ENCODE data around the gene CTNNA2. TPM values are rescaled to one million over a fixed set of nuclear protein-coding genes. Genes with fewer than 3 reads are reported as not detected.

Gene CTNNA2
- total and polyA plus RNA-seq, 2 of the 8 experiments (the other 6 are each of a cell fraction or from before 2014, with no cell fraction given), result 3.9 to 9.0 TPM

GRCh38 chr2:80061881-80062280 is 549.0 kb downstream of the CTNNA2 start:
- CTCF ChIA-PET (ENCODE audit: partially characterized antibody), result interaction anchor here (1.4 kb wide), 1 partner anchor 177 kb away, joined by 4 read pairs; no protein-coding TSS in a partner anchor
- FAIRE-seq, result no peak
- no peak overlapping the region for H3K27ac ChIP-seq (ENCODE audit: low read depth, low read length)

More at GRCh38 chr2:80061881-80062280, 549.0 kb downstream of the CTNNA2 start:
- Histone ChIP-seq H3K14ac (ENCODE audit: insufficient read length) (no peak overlapping the region), H2BK20ac (ENCODE audit: low read length) (no peak overlapping the region), H3K27me3 (replicated peaks in 1 of 4; ENCODE audit: control insufficient read depth in 3 of 4, extremely low read depth in 1 of 4, insufficient read depth in 3 of 4, low read length in 3 of 4) (no peaks in the 10 kb centered on the region), H3K9ac (replicated peaks in 1 of 4; ENCODE audit: extremely low read depth in 1 of 4, low read depth in 3 of 4, low read length in 3 of 4) (no peak overlapping the region), H3K4me3 (ENCODE audit: extremely low read depth in 1 of 4, insufficient read depth in 2 of 4, low read depth in 3 of 4, low read length in 4 of 4) (no peak overlapping the region), H4K8ac (ENCODE audit: extremely low read depth, insufficient read depth, low read length) (no peak overlapping the region), H3K18ac (ENCODE audit: extremely low read depth, low read length) (no peak overlapping the region), H4K5ac (ENCODE audit: insufficient read length, low read depth, low read length) (no peak overlapping the region), H2BK15ac (ENCODE audit: low read length) (no peak overlapping the region), H2BK120ac (replicated peaks; ENCODE audit: low read depth, low read length) (no peak overlapping the region), H2AFZ (ENCODE audit: low read length) (no peak overlapping the region), H4K20me1 (replicated peaks in 1 of 2; ENCODE audit: control insufficient read depth in 1 of 2, insufficient read depth in 2 of 2, low read length in 2 of 2) (no peaks in the 10 kb centered on the region), H3K36me3 (ENCODE audit: control insufficient read depth in 2 of 4, insufficient read depth in 4 of 4, low read length in 3 of 4) (no peaks in the 10 kb centered on the region), H2AK5ac (ENCODE audit: low read depth, low read length) (no peak overlapping the region), H3K23ac (ENCODE audit: insufficient read length) (no peak overlapping the region), H3K79me2 (ENCODE audit: control insufficient read depth in 1 of 2, insufficient read depth in 2 of 2, low read length in 2 of 2) (no peaks in the 10 kb centered on the region), H3K23me2 (ENCODE audit: low read depth, low read length) (no peaks in the 10 kb centered on the region; the same call in 1 of the 2 replicates), H2BK5ac (ENCODE audit: low read depth, low read length) (no peak overlapping the region), H3K79me1 (ENCODE audit: low read depth, low read length) (no peaks in the 10 kb centered on the region), H3K4me1 (replicated peaks in 1 of 4; ENCODE audit: control insufficient read depth in 3 of 4, insufficient read depth in 4 of 4, low read length in 3 of 4) (peaks cover 1 to 13% (median 9%) of the 10 kb centered on the region in 4 experiments; a peak in 5 of 7 replicates), H3K56ac (replicated peaks; ENCODE audit: insufficient read length, low read depth, low read length) (no peak overlapping the region), H3K4me2 (ENCODE audit: insufficient read depth in 1 of 2, low read depth in 2 of 2, low read length in 2 of 2) (no peak overlapping the region), H3K4ac (replicated peaks; ENCODE audit: insufficient read length, low read depth, low read length) (no peak overlapping the region), H4K91ac (replicated peaks; ENCODE audit: insufficient read length, low read length) (no peak overlapping the region), H3K9me3 (ENCODE audit: insufficient read depth in 2 of 2, low read depth in 1 of 2, low read length in 1 of 2) (no peaks in the 10 kb centered on the region), H2BK12ac (ENCODE audit: low read depth, low read length) (no peak overlapping the region)
- POLR2A ChIA-PET (ENCODE audit: partially characterized antibody), result no interaction called here
- DNase-seq (ENCODE audit: low read depth in 1 of 2, low spot score in 2 of 2), result no peak
- TF ChIP-seq GTF2F1 (IDR thresholded peaks at IDR 0.05; ENCODE audit: borderline replicate concordance, low read depth, low read length) (no peak), TCF12 (IDR thresholded peaks at IDR 0.05; ENCODE audit: low read depth, low read length) (no peak)

All from H1 (cell line).